GM12892 (cell line): ENCODE results near the gene ARL17B.
"Not testable (repeated sequence)": the region's sequence is repeated elsewhere in the genome, so short reads cannot be mapped to it uniquely, and the experiment has no call there.

Source experiments
- DNase-seq: peaks from one replicate; pipeline ENCODE4 v3.0.0; 2011; ENCODE audit not compliant: insufficient read length
- FAIRE-seq: peaks from 2 replicates; lab custom pipeline; 2011; peaks lifted over from hg19 to GRCh38; lab: Jason Lieb, UNC
- POLR2A ChIP-seq: IDR thresholded peaks from 2 replicates; pipeline ENCODE4 v1.6.1; 2011; ENCODE audit warnings: low read depth, low read length, control low read depth
- POLR2AphosphoS5 ChIP-seq: IDR thresholded peaks from 2 replicates; pipeline ENCODE4 v1.6.1; 2011; ENCODE audit warnings: low read depth, low read length, control low read depth
- TAF1 ChIP-seq: IDR thresholded peaks from 2 replicates; pipeline ENCODE4 v1.6.1; 2011; ENCODE audit warnings: low read depth, mild to moderate bottlenecking, control low read depth, low read length, borderline replicate concordance

The ARL17B gene

DNA sequence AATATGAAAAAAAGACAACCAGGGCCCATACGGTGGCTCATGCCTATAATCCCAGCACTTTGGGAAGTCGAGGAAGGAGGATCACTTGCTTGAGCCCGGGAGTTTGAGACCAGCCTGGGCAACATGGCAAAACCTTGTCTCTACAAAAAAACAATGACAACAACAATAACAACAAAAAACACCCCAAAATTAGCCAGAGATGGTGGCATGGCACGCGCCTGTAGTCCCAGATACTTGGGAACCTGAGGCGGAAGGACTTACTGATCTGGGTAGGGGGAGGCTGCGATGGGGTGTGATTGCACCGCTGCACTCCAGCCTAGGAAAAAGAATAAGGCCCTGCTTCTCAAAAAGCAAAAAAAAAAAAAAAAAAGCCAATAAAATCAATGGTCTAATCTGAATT, 69.9 kb downstream of the ARL17B start:
- FAIRE-seq, DNase-seq: not testable (repeated sequence)

DNA sequence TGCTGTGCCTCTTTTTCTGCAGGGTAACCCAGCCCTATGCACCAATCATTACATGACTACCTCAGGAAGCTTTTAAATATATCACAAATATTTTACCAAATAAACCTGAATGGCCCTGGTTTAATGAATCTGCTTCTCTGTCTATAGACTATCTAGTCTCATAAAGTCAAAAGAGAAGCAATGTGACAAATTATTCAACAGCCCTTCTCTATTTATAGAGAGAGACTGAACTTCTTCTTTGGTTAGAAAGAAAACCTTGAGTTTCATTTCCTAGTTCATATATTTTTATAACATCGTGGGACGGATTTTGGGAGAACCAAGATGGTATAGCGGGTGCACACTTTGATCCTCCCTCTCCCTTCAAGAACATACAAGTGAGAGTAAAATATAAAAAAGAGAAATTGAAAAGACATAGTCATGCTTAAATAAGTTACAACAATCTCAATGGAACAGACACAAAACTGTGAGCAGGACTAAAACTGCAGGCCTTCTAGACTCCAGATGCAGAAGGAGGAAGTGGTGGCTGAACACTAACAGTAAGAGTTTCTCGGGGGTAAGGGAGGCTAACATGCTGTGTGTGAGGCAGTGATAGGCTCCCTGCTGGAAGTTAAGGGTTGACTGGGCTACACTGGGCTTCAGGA, 70.5 kb downstream of the ARL17B start:
- DNase-seq: not testable (repeated sequence)
- TF ChIP-seq POLR2A: peak; percentile 58; the same call in 1 of the 2 replicates
- 0 out of 2 replicates have a peak, but pooled peaks have one; percentile 48 for TF ChIP-seq POLR2AphosphoS5
- peak; percentile 90 for FAIRE-seq

DNA sequence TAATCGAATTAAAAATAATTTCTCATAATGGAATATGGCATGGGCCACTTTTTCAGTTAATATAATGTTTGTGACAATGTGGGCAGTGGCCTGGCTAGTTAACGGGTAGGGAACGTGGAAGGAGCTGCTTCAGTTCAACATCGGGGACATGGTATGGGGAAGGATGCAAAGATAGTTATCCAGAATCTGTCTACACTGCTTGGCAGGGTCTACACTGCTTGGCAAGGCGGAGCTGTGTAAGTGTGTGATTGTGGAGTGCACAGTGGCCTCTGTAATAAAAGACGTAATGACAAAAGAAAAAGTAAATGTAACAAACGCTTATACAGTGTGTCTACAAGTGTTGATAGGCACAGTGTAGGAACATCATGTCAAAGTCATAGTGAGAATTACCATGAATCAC, 74.0 kb downstream of the ARL17B start:
- not testable (repeated sequence) for DNase-seq, FAIRE-seq

DNA sequence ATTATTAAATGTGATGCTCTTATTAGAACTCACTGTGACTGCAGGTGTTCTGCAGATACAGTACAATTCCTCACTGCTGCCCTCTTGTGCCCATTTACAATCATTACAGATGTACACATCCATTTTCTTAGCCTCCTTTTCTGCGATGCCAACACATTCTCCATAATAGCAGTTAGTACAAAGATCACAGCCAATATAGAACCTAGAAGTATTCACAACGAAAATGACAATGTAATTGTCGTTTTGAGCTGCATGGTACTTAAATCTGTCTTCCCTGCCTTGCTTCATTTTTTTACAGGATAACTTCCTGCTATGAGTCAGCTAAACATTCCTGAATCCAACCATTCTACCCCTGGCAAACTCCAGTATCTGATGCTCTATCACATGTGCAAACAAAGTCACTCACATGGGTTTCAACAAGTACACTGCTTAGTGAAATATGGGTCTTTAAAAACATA, 74.8 kb downstream of the ARL17B start:
- DNase-seq: not testable (repeated sequence)
- peak; percentile 86 for FAIRE-seq

DNA sequence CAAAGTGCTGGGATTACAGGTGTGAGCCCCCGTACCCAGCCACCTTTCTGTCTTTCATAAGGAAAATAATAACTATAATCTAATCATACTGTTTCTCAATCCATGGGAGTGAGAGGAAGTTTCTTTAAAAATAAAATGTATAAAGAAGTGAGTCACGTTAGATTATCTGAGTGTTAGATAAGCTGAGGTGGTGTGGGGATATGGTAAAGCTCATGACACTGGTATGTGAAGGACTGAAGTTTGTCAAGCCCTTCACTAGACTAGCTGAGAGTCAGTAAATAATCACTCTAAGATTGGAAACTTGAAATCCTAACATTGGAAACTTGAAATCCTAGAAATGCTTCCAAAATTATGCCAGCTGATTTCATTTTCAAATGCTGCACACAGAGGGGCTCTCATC, 76.1 kb downstream of the ARL17B start:
- DNase-seq, FAIRE-seq: not testable (repeated sequence)

DNA sequence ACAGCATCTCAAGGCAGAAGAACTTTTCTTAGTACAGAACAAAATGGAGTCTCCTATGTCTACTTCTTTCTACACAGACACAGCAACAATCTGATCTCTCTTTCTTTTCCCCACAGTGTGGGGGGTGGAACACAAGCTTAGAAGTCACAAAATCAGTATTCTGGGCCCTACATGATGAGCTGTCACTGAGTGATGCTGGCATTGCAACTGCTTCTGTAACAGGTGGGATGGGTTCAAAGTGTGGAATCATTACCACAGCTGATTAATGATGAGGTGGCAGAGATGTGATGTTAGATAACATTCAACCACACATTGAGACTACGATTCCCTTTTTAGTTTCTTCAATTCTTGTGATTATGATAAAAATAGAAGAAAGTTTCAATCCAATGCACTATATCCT, 77.1 kb downstream of the ARL17B start:
- not testable (repeated sequence) for DNase-seq, FAIRE-seq

DNA sequence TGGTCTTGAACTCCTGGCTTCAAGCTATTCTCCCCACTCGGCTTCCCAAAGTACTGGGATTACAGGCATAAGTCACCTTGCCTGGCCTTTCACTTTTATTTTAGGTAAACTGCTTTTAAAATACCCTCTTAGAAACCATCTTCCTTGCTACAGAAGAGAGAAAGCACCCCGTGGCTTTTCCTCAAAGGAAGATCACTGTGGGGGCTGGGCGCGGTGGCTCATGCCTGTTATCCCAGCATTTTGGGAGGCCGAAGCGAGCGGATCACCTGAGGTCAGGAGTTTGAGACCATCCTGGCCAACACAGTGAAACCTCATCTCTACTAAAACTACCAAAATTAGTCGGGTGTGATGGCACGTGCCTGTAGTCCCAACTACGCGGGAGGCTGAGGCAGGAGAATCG, 78.9 kb downstream of the ARL17B start:
- not testable (repeated sequence) for FAIRE-seq, DNase-seq

DNA sequence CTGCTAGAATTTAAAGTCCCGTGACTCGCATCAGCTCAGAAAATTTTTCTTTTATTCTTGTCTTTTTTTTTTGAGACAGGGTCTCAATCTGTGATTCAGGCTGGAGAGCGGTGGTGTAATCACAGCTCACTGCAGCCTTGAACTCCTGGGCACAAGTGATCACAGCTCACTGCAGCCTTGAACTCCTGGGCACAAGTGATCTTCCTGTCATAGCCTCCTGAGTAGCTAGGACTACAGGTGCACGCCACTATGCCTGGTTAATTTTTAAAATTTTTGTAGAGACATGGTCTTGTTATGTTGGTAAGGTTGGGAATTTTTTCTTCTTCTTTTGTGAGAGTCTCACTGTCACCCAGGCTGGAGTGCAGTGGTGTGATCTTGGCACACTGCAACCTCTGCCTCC, 80.2 kb downstream of the ARL17B start:
- FAIRE-seq, DNase-seq: not testable (repeated sequence)

DNA sequence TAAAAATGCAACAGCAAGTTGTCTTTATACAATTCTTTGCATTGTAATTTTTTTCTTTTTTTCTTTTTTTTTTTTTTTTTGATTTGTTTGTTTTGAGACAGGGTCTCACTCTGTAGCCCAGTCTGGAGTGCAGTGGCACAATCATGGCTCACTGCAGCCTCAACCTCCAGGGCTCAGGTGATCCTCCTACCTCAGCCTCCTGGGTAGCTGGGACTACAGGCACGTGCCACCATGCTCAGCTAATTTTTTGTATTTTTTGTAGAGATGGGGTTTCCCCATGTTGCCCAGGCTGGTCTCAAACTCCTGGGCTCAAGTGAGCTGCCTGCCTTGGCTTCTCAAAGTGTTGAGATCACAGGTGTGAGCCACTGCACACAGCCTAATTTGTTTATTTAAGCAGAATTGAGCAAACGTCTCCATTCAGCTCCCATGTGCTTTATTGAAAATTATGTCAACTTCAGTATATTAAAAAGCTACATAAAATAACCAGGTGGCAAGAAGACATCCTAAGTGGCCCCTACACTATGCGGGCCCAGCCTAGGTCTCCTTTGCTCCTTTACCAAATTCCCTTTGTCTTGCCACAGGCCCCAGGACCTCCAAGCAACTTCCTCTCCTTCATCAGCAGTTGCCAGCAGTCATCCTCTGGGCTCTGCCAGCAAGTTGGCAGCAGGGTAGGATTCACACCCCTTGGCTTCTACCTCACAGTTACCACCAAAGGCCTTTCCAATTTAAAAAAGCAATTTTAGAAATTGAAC, 84.7 kb downstream of the ARL17B start:
- not testable (repeated sequence) for DNase-seq, FAIRE-seq

DNA sequence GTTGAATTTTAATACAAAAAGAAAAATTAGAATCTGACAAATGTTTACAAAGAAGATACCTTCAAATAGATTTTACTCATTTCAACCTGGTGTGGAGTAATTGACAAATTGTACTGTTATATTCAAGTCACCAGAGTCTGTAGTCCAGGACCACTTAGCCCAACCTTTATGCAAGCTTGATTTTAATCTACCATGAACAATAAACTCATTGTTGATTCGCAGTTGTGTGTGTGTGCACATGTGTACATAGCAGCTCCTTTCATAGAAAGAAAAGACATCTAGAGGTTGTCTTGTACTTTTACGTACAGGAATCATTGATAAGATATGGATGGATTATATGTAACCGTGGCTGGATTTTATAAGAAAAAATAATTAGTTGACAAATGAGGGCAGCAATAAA, 87.3 kb downstream of the ARL17B start:
- DNase-seq (no peak), FAIRE-seq (no peak)
- TF ChIP-seq POLR2A (no peak), TAF1 (no peak), POLR2AphosphoS5 (no peak)

DNA sequence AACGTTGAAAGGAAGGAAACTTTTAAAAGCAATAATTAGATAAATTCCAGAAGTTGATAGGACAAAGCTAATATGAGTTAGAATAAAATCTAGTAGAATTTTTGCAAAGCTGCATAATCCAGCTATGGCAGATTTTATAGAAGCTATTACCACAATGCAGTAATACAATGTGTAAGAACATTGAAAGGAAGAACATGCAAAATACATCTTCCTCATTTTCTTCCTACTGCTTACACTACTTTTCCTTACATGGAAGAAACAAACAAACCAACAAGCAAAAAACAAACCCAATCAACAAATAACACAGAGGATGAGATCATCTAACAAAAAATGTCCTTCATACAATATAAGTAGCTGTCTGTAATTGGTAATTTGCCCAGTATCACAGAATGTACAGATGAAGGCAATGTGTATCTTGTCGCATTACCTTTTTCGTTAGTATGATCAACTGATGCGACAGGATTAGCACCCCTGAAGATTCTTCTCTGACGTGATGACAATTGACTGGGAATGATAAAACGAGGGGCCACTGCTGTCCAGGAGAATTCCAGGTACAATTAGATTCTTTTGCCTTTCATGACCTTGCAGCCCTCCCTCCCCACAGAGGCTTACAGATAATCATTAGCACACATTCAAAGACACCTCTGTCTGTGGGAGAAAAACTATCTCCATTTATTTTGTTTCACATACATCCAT, 87.9 kb downstream of the ARL17B start:
- TF ChIP-seq POLR2A: no peak
- TF ChIP-seq TAF1: no peak
- TF ChIP-seq POLR2AphosphoS5: no peak
- DNase-seq (no peak), FAIRE-seq (no peak)

DNA sequence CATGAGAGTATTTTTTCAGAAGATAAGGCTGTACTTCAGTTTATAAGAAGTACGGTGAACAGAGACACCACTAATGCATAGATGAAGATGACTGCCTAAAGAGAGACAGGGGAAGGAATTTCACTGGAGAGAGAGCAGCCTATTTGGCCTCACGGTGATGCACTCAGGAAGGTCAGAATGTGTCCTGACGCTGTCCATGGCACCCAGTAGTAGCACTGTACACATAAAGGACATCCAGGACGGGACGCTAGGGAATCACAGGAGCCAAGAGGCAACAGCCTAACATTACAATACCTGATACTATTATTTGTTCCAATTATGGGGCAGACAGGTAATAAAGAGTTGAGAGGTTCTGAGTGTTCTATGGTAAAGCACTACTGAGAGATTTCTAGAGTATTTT, 91.5 kb downstream of the ARL17B start:
- TF ChIP-seq TAF1: no peak
- no peak for TF ChIP-seq POLR2AphosphoS5
- no peak for TF ChIP-seq POLR2A
- FAIRE-seq (no peak), DNase-seq (no peak)

DNA sequence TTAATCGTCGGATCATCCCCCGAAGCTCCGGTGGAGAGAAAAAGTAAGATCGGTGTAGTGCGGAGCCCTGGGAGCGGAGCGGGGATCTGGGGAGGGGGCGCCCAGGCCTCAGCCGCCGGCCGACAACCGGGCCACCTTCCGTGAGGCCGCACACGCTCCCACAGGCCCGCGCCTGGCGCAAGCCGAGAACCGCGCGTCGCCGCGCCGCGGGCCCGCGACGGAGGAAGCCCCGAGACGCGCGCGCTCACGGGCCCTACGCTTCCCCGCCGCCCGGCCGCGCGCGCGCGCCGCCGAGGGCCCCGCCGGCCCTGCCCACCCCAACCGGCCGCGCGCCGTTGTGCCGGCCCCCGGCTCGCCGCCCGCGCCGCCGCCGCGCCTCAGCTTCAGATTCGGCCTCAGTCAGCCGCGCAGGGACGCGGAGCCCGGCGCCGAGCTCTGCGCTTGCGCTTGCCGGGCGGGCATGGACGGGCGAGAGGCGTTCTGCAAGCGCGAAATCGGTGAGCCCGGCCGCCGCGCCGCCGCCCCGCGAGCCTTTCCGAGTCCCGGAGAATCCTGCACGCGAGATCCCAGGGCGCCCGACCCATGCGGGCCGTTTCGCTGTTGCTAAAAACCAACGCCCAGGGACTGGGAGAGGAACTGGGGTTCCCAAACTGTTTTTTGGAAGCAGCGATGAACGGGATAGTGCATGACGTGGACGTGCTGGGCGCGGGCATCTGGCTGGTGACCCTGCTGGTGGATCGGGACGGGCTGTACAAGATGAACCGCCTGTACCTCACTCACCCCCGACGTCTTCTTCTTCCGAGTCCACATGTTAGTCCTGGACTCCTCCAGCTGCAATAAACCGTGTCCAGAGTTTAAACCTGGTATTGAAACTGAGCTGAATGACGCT, 94.7 kb downstream of the ARL17B start:
- peak; percentile 82 for FAIRE-seq
- TF ChIP-seq TAF1: no peak
- TF ChIP-seq POLR2AphosphoS5: peak; percentile 40; the same call in 1 of the 2 replicates
- peak; percentile 82 for TF ChIP-seq POLR2A
- peak; percentile 93 for DNase-seq

DNA sequence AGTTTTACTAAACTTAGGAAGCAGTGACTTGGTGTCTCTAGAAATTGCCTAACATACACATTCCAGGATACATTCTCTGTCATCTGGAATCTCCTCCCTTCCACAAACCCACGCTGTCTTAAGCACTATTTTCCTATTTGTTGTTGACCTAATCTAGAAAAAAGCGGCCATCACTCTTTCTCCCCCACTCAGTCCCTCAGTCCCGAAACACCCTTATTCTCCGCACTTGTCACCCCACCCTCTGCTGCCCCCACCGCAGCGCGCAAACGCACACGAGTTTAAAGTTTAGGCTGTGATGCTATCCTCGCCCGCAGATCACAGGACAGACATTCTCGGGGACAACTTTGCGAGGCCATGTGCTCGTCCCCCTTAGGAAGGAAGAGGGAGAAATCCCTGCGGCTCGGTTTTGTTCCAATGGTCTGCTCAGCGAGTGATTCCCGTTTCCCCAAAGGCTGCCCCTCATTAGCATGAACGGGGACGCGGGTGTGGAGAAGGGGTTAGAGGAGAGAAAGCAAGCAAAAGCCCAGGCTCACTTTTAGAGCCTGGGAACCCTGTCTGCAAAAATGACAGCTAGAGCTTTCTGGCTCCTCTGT, 95.4 kb downstream of the ARL17B start:
- peak; percentile 5 for FAIRE-seq
- DNase-seq: not testable (repeated sequence)
